AG08395 (cell line): Measurements from ENCODE around the gene RAB3B.
"Not testable (repeated sequence)": the region's sequence is repeated elsewhere in the genome, so short reads cannot be mapped to it uniquely, and the experiment has no call there.

Experiments used
- DNase-seq: peaks from one replicate; pipeline ENCODE4 v3.0.0; 2012; ENCODE audit warnings: mixed read lengths, low spot score

RAB3B gene

DNA sequence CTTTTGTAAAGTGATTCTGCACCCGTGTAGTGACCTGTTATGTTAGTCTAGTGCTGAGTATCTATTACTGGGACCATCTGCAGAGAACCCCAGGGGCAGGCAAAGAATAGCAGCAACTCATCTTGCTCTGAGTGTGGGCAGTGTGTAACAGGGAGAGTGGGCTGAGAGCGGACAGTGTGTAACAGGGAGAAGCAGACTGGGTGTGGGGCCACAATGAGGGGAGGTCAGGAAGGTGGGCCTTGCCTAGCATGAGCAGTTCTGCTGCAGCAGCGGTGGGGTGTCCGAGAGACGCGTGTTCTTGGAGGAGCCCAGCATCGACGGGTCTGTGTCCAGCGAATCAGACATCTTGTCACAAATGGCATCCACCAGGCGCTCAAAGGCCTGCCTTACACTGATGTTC lies 70.8 kb downstream of the RAB3B start:
- no peak for DNase-seq

GRCh38 chr1:51916587-51917405 lies 73.7 kb downstream of the RAB3B start:
- DNase-seq = peak; percentile 29

DNA sequence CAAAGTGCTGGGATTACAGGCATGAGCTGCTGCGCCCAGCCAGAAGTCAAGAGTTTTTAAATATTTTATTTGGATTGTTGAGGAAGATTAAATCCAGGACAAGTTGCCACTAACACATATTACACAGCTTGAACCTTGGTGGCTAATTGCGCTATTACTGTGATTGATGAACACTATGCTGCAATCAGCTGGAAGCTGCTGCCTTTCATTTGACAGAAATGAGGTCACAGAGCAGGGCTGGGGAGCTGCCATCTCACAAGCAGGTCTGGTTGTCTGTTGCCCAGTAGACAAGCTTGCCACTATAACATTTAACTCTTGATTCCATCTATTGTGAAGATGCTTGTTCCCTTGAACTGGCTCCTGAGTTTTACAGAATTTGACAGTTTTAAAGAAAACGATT lies 74.5 kb downstream of the RAB3B start:
- DNase-seq = no peak

- DNase-seq = no peak
These were observed 77.6 kb downstream of the RAB3B start for GRCh38 chr1:51912881-51913280.

DNA sequence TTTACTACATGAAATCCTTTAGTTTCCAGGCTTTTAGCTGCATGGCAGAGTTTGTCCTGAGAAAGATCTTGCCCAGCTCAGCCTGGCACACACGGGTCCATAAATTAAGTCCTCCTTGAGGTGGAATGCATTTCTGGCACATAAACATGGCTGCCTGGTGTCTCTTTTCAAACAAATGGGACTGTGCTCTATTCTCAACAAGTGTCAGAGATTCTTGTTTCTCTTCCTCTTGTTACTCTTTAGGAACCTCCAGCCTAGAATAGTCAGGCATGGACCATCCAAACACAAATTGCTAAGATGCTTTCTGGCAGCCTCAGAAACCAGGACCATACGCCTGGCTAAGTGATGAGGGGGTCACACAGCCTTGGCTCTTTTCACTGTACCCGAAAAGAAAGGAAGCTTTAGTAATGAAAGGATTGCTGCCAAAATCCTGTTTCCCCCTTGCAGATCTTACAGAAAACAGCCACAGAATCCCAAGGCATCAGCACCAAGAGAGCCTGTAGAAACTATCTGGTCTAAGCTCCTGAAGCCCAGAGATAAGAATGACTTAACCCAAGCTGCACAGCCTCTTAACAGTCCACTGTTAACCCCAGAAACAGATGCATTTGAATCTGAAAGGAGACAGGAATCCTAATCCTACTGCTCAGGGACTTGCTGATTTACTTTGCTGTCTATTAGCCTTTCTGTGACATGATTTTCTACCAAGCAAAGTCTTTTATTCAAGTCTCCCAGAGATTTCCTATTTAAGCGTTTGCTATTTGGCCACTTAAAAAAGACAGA lies 80.1 kb downstream of the RAB3B start:
- DNase-seq = no peak

DNA sequence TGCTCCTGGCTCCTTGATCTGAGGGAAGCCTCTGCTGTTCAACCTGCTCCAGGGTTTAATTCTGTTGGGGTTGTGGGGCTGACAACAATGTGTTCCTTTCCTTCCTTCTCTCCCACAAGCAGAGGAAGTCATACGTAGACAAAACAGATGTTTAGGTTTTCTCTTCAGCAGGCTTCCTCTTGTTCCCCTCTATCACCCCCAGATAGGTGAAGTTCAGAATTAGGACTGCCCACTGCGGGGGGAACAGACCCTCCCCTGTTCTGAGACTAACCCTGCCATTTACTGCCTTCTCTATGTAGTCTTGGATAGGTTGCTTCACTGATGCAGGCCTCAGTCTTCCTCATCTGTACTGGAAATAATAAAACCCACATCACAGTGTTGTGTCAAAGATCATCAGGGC lies 82.0 kb downstream of the RAB3B start:
- DNase-seq = no peak

DNA sequence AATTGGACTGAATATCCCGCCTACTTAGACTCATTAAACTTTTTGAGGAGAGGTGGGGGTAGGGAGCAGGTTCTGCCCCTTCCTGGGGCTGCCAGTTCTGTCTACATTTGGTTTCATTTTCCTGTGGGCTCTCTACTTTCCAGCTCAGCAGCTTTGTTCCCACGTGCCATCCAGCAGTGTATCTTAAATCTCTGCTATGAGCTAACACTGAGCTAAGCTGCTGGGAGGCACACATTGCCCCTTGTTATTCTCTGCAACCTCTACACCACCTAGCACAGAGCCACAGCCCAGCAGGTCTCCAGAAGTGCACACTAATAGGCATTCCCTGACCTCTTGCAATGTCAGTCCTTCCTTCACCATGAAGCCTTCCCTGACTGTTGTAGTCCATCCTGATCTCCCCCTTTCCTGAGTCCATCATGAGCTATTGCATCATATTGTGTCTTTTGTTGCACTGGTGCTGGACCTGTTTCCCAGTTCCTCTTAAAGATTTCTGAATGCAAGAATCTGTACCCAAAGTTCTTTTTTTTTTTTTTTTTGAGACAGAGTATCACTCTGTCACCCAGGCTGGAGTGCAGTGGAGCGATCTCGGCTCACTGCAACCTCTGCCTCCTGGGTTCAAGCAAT lies 83.3 kb downstream of the RAB3B start:
- DNase-seq = no peak

DNA sequence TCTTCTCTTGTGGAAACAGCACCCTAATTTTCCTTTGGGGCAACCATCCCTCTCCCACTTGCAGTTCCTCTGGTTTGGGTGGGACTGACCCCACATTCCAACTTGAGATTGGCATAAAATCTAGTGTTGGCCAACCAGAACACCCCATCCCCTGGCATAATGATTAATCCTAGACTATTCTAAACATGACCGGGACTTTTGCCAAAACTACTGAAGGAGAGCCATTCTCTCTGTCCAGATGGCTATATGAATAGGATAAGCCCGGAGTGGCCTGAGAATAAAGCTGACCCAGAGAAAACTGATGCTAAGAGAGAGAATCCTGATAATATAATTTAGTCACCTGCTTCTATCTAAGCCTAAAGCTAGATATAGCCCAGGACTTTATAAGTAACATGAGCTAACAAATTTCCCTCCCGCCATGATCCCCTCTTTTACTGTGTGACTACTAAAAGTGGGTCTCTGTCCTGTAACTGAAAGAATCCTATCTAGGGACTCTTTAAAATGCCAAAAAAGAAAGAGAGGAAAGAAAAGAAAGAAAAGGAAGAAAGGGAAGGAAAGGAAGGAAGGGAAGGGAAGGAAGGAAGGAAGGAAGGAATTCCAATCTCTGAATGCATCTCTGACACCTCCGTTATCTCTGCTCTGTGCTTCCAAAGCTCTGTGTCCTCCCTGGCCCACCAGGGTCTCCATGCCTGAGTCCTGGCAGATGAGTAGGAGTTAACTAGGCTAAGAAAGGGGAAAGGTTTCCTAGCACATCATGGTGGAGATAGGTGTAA lies 84.0 kb downstream of the RAB3B start:
- peak; percentile 43 for DNase-seq

DNA sequence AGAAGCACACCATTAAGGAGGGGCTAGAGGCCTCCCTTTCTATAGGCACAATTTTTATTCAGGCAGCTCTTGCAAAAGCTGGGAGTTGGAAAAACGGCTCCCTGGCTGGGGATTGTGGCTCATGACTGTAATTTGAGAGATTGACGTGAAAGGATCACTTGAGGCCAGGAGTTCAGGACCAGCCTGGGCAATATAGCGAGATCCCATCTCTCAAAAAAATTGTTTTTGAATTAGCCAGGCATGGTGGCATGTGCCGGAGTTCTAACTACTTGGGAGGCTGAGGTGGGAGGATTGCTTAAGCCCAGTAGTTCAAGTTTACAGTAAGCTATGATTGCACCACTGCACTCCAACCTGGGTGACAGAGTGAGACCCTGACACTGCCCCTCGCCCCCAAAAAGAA lies 88.0 kb downstream of the RAB3B start:
- no peak for DNase-seq

DNA sequence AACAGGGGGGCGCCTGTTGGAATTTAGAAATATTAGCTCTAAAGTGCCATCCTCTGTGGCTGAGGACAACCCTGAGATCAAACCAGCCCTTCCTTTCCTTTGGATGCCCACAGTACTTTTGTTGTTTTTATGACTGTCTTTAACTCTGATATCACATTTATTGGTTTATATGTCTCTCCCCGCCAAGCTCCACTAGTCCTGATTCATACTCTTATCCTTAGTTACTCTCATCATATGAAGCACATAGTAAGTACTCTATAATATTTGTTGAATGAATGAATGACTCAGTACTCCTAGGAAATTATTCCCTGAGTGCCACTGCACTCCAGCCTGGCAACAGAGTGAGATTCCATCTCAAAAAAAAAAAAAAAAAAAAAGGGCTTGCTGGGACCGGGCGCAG lies 89.3 kb downstream of the RAB3B start:
- no peak for DNase-seq

GRCh38 chr1:51899022-51899421 lies 91.5 kb downstream of the RAB3B start:
- no peak for DNase-seq

- peak; percentile 79 for DNase-seq
These were observed 92.3 kb downstream of the RAB3B start for GRCh38 chr1:51898090-51898734.

GRCh38 chr1:51897699-51898031 lies 92.8 kb downstream of the RAB3B start:
- DNase-seq = peak; percentile 76

- not testable (repeated sequence) for DNase-seq
These were observed 95.8 kb downstream of the RAB3B start for GRCh38 chr1:51894748-51895147.

- DNase-seq = peak; percentile 99
These were observed 111.7 kb downstream of the RAB3B start, which contains the start of gene NRDC for GRCh38 chr1:51878616-51879336. TSS of gene NRDC (minus strand) at chr1:51878727. CDS start at chr1:51878615, 112 bp downstream.

GRCh38 chr1:51878308-51878615 lies 112.2 kb downstream of the RAB3B start:
- no peak for DNase-seq

GRCh38 chr1:51877434-51878307 lies 112.8 kb downstream of the RAB3B start:
- DNase-seq = peak; percentile 22

- no peak for DNase-seq
These were observed 114.7 kb downstream of the RAB3B start for GRCh38 chr1:51875836-51876235.

DNA sequence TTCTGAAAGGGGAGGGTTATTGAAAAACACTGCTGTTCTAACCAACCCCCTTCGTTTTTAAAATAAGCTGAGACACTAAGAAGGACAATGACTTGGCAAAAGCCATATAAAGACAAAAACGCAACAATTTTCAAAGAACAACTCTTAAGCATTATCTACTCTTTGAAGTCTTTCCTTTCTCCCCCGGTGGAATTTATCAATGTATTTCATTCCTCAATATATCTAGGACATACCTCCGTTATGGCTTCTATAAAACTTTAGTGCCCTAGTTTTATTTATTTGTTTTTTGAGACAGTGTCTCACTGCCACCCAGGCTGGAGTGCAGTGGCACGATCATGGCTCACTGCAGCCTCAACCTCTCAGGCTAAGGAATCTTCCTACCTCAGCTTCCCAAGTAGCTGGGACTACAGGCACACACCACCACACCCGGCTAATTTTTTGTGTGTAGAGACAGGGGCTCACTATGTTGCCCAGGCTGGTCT lies 115.2 kb downstream of the RAB3B start:
- DNase-seq = no peak

- not testable (repeated sequence) for DNase-seq
These were observed 117.2 kb downstream of the RAB3B start for GRCh38 chr1:51873270-51873669.
